Measurements from ENCODE around the gene SET. TPM values are rescaled to one million over a fixed set of nuclear protein-coding genes. Genes with fewer than 3 reads are reported as not detected.

Gene SET
- total and polyA plus RNA-seq, 2 of the 13 experiments (the other 11 are each of a cell fraction or from before 2014, with no cell fraction given) = 94.2 to 611 TPM

DNA sequence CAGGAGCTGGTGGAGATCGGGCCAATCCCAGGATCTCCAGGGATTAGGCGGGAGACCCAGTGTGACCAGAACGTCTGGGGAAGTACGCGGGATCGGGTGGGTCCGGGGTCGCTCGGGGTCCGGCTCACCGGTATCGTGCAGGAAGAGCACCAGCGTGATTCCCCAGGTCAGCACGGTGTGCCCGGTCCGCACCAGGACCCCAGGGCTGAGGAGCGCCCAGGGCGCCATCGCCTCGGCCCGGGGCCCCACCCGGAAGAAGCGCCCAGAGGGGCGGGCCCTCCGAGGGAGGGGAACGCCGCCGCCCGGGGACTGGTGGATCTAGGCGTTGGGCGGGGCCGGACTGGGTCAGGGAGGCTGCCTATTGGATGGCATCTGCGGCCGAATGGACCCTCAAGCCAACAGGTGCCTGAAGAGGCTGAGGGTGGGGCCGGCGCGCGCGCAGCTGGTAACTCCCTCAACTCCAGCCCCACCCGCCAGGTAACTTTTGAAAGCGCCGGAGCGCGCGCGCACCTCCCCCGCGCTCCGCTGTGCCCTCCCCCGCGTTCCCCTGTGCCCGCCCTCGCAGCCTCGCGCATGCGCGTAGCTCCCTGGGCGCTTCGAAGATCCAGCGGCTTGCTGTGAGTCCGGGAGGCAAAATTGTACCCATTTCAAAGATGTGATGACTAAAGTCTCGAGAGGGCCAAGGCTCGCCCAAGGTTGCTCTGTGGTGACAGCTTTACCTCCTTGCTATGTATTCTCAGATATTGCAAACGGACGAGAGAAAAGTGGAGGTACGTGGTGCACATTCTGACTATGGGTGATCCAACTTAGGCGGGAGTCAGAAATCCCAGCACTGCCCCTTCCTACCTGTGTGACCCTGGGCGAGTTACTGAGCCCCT, 35.1 kb downstream of the SET start, which contains the start of gene ZDHHC12 (continued):
- TF ChIP-seq, protein P1, sequence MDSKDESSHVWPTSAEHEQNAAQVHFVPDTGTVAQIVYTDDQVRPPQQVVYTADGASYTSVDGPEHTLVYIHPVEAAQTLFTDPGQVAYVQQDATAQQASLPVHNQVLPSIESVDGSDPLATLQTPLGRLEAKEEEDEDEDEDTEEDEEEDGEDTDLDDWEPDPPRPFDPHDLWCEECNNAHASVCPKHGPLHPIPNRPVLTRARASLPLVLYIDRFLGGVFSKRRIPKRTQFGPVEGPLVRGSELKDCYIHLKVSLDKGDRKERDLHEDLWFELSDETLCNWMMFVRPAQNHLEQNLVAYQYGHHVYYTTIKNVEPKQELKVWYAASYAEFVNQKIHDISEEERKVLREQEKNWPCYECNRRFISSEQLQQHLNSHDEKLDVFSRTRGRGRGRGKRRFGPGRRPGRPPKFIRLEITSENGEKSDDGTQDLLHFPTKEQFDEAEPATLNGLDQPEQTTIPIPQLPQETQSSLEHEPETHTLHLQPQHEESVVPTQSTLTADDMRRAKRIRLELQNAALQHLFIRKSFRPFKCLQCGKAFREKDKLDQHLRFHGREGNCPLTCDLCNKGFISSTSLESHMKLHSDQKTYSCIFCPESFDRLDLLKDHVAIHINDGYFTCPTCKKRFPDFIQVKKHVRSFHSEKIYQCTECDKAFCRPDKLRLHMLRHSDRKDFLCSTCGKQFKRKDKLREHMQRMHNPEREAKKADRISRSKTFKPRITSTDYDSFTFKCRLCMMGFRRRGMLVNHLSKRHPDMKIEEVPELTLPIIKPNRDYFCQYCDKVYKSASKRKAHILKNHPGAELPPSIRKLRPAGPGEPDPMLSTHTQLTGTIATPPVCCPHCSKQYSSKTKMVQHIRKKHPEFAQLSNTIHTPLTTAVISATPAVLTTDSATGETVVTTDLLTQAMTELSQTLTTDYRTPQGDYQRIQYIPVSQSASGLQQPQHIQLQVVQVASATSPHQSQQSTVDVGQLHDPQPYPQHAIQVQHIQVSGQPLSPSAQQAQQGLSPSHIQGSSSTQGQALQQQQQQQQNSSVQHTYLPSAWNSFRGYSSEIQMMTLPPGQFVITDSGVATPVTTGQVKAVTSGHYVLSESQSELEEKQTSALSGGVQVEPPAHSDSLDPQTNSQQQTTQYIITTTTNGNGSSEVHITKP (CRISPR knock-in tag; IDR thresholded peaks at IDR 0.05; ENCODE audit: low read depth) = no peak
- TF ChIP-seq, protein P2, sequence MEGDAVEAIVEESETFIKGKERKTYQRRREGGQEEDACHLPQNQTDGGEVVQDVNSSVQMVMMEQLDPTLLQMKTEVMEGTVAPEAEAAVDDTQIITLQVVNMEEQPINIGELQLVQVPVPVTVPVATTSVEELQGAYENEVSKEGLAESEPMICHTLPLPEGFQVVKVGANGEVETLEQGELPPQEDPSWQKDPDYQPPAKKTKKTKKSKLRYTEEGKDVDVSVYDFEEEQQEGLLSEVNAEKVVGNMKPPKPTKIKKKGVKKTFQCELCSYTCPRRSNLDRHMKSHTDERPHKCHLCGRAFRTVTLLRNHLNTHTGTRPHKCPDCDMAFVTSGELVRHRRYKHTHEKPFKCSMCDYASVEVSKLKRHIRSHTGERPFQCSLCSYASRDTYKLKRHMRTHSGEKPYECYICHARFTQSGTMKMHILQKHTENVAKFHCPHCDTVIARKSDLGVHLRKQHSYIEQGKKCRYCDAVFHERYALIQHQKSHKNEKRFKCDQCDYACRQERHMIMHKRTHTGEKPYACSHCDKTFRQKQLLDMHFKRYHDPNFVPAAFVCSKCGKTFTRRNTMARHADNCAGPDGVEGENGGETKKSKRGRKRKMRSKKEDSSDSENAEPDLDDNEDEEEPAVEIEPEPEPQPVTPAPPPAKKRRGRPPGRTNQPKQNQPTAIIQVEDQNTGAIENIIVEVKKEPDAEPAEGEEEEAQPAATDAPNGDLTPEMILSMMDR (CRISPR knock-in tag; IDR thresholded peaks at IDR 0.05) = no peak
- TF ChIP-seq, protein P3, sequence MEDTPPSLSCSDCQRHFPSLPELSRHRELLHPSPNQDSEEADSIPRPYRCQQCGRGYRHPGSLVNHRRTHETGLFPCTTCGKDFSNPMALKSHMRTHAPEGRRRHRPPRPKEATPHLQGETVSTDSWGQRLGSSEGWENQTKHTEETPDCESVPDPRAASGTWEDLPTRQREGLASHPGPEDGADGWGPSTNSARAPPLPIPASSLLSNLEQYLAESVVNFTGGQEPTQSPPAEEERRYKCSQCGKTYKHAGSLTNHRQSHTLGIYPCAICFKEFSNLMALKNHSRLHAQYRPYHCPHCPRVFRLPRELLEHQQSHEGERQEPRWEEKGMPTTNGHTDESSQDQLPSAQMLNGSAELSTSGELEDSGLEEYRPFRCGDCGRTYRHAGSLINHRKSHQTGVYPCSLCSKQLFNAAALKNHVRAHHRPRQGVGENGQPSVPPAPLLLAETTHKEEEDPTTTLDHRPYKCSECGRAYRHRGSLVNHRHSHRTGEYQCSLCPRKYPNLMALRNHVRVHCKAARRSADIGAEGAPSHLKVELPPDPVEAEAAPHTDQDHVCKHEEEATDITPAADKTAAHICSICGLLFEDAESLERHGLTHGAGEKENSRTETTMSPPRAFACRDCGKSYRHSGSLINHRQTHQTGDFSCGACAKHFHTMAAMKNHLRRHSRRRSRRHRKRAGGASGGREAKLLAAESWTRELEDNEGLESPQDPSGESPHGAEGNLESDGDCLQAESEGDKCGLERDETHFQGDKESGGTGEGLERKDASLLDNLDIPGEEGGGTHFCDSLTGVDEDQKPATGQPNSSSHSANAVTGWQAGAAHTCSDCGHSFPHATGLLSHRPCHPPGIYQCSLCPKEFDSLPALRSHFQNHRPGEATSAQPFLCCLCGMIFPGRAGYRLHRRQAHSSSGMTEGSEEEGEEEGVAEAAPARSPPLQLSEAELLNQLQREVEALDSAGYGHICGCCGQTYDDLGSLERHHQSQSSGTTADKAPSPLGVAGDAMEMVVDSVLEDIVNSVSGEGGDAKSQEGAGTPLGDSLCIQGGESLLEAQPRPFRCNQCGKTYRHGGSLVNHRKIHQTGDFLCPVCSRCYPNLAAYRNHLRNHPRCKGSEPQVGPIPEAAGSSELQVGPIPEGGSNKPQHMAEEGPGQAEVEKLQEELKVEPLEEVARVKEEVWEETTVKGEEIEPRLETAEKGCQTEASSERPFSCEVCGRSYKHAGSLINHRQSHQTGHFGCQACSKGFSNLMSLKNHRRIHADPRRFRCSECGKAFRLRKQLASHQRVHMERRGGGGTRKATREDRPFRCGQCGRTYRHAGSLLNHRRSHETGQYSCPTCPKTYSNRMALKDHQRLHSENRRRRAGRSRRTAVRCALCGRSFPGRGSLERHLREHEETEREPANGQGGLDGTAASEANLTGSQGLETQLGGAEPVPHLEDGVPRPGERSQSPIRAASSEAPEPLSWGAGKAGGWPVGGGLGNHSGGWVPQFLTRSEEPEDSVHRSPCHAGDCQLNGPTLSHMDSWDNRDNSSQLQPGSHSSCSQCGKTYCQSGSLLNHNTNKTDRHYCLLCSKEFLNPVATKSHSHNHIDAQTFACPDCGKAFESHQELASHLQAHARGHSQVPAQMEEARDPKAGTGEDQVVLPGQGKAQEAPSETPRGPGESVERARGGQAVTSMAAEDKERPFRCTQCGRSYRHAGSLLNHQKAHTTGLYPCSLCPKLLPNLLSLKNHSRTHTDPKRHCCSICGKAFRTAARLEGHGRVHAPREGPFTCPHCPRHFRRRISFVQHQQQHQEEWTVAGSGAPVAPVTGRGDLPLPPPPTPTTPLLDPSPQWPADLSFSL (CRISPR knock-in tag; IDR thresholded peaks at IDR 0.05) = no peak
- TF ChIP-seq ZNF292 (CRISPR knock-in tag; IDR thresholded peaks at IDR 0.05; ENCODE audit: borderline replicate concordance, low read depth) (no peak), ZFYVE20 (CRISPR knock-in tag; IDR thresholded peaks at IDR 0.05; ENCODE audit: borderline replicate concordance, low read depth) (0 out of 2 replicates have a peak, but pooled peaks have one; percentile 54), NR2F2 (IDR thresholded peaks at IDR 0.05; ENCODE audit: borderline replicate concordance, low read depth) (no peak; the same call in 1 of the 2 replicates), ZMAT3 (CRISPR knock-in tag; conservative IDR thresholded peaks at IDR 0.05) (no peak), EEA1 (CRISPR knock-in tag; IDR thresholded peaks at IDR 0.05; ENCODE audit: borderline replicate concordance) (peak; percentile 63; the same call in 1 of the 2 replicates), U2AF1 (optimal IDR thresholded peaks at IDR 0.05; ENCODE audit: low read depth, low read length) (no peak), ZNF547 (CRISPR knock-in tag; IDR thresholded peaks at IDR 0.05) (peak; percentile 65; the same call in 1 of the 2 replicates), ZNF343 (CRISPR knock-in tag; IDR thresholded peaks at IDR 0.05) (no peak), ZNF569 (CRISPR knock-in tag; IDR thresholded peaks at IDR 0.05; ENCODE audit: borderline replicate concordance) (no peak), RXRA (CRISPR knock-in tag; IDR thresholded peaks at IDR 0.05) (peak; percentile 7; the same call in 1 of the 2 replicates), BRD4 (CRISPR knock-in tag; IDR thresholded peaks at IDR 0.05) (no peak)
